PC-3 (cell line): ENCODE results near the gene LANCL1. TPM values are rescaled to one million over a fixed set of nuclear protein-coding genes. Genes with fewer than 3 reads are reported as not detected.

Experiments used
- ATAC-seq: fragments of 200-7000 bp; cut with Tn5 transposase; 2 replicates; pipeline ENCODE4 v1.9.1; 2020; ENCODE audit warnings: mild to moderate bottlenecking, moderate library complexity
- BruUV-seq: library from RNA; stranded (reverse); fragments of 400-500 nt; replicated peaks from 2 replicates; lab custom pipeline; 2021; lab: Mats Ljungman, UMichigan
- CTCF ChIA-PET: fragments of 300-600 bp; sonication (Branson Sonifier 250); formaldehyde crosslinking; loops from one replicate; lab custom pipeline; 2022; ENCODE audit warnings: antibody characterized with exemption; lab: Charles Lee
- POLR2A ChIA-PET: fragments of 300-600 bp; sonication (Branson Sonifier 250); formaldehyde crosslinking; loops from one replicate; lab custom pipeline; 2022; ENCODE audit warnings: antibody characterized with exemption; ENCODE audit not compliant: unreplicated experiment; lab: Charles Lee
- DNase-seq: peaks from one replicate; pipeline ENCODE4 v3.0.0-alpha.2; 2015
- H2AFZ ChIP-seq: fragments of 300-600 bp; sonication (generic); 2 replicates; pipeline ENCODE4 v1.6.0; 2016; ENCODE audit warnings: antibody characterized with exemption, low read length
- H3F3A ChIP-seq: fragments of 300-600 bp; sonication (generic); one replicate; pipeline ENCODE4 v1.6.0; 2017; ENCODE audit warnings: antibody characterized with exemption, low read length, control low read depth, mild to moderate bottlenecking; ENCODE audit not compliant: unreplicated experiment
- H3K27ac ChIP-seq: fragments of 300-600 bp; sonication (generic); 2 replicates; pipeline ENCODE4 v1.5.1; 2016; ENCODE audit warnings: mild to moderate bottlenecking, low read length
- H3K27me3 ChIP-seq: fragments of 300-600 bp; sonication (generic); 2 replicates; pipeline ENCODE4 v1.6.1; 2016; ENCODE audit warnings: low read length, mixed read lengths
- H3K36me3 ChIP-seq: fragments of 300-600 bp; sonication (generic); 2 replicates; pipeline ENCODE4 v1.6.1; 2016; ENCODE audit warnings: low read depth, mixed run types, low read length, mixed read lengths
- H3K4me1 ChIP-seq: fragments of 300-600 bp; sonication (generic); 2 replicates; pipeline ENCODE4 v1.5.1; 2016; ENCODE audit warnings: low read length; ENCODE audit not compliant: insufficient read depth
- H3K4me2 ChIP-seq: fragments of 300-600 bp; sonication (generic); 2 replicates; pipeline ENCODE4 v1.6.0; 2016; ENCODE audit warnings: low read length
- H3K4me3 ChIP-seq: fragments of 300-600 bp; sonication (generic); 2 replicates; pipeline ENCODE4 v1.5.1; 2016; ENCODE audit warnings: mild to moderate bottlenecking, low read length, mixed read lengths
- H3K79me2 ChIP-seq: fragments of 300-600 bp; sonication (generic); 2 replicates; pipeline ENCODE4 v1.6.1; 2017; ENCODE audit warnings: low read length, mixed read lengths
- H3K9ac ChIP-seq: fragments of 300-600 bp; sonication (generic); 2 replicates; pipeline ENCODE4 v1.6.0; 2016; ENCODE audit warnings: mild to moderate bottlenecking, low read length
- H3K9me2 ChIP-seq: fragments of 300-600 bp; sonication (generic); replicated peaks from 2 replicates; pipeline ENCODE4 v1.6.1; 2016; ENCODE audit warnings: mixed run types, low read length, mixed read lengths
- H3K9me3 ChIP-seq: fragments of 300-600 bp; sonication (generic); 2 replicates; pipeline ENCODE4 v1.6.1; 2016; ENCODE audit warnings: low read length, mixed read lengths
- H4K20me1 ChIP-seq: fragments of 300-600 bp; sonication (generic); 2 replicates; pipeline ENCODE4 v1.6.1; 2016; ENCODE audit warnings: low read length, mixed read lengths
- EZH2 ChIP-seq: fragments of 300-600 bp; sonication (generic); IDR thresholded peaks from one replicate; pipeline ENCODE4 v1.6.1; 2017; ENCODE audit warnings: antibody characterized with exemption, mild to moderate bottlenecking, low read length; ENCODE audit not compliant: unreplicated experiment
- EZH2phosphoT487 ChIP-seq: fragments of 300-600 bp; sonication (generic); IDR thresholded peaks from 2 replicates; pipeline ENCODE4 v1.6.1; 2018; ENCODE audit warnings: mild to moderate bottlenecking, antibody characterized with exemption, low read length, borderline replicate concordance
- intact Hi-C: fragments of 100-400 bp; cut with micrococcal nuclease; formaldehyde crosslinking; loops from 2 replicates; pipeline ENCODE4 v1.9.0; 2023
- total RNA-seq: library from RNA; depleted of rRNA; stranded (reverse); fragments of >200 nt; gene quantifications from 2 replicates; pipeline ENCODE4 v1.2.3, GENCODE V29; 2014
- TF ChIP-seq, protein P1 (sequence below): fragments of 300-600 bp; sonication (generic); conservative IDR thresholded peaks from 2 replicates; pipeline ENCODE4 v1.5.1; 2017; ENCODE audit warnings: antibody characterized with exemption, low read depth, mild to moderate bottlenecking, low read length

Gene LANCL1
- total RNA-seq, 1 experiment from 2014 or later: 19.0 TPM

DNA sequence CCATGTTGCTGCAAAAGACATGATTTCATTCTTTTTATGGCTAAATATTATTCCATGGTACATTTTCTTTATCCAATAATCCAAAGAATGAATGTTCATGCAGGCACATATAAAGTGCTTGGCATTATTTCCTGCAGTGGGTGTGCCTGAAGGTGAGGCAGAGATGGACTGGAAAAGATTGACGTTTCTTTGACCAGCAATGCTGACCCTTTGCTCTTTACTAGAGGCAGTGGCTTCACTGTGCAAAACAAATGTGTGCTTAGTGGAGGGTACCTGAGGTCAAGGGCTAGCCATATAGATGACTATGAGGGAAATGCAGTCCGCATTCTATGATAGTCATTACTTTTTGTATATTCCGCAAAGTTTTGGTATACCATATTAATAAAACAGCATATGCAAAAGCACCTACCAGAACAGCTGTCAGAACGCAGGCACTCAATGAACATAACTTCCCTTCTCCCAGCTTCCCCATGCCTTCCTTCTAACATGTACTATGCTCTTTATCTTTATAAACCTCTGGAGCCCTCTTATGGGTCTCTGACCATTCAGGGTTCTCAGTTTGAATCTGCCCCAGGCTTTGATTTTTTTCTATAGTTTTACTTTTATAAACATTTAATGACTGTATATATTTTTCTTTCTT is 47.2 kb upstream of the LANCL1 start:
- no TSS peak for BruUV-seq
- no peaks in the 10 kb centered on the region for H3F3A ChIP-seq
- no peak overlapping the region for H3K4me2 ChIP-seq
- no peaks in the 10 kb centered on the region for H3K9me3 ChIP-seq
- no peak overlapping the region for H3K9ac ChIP-seq
- H3K36me3 ChIP-seq: no peaks in the 10 kb centered on the region
- no peaks in the 10 kb centered on the region for H3K9me2 ChIP-seq
- H4K20me1 ChIP-seq: no peaks in the 10 kb centered on the region
- no peaks in the 10 kb centered on the region for H3K27me3 ChIP-seq
- CTCF ChIA-PET: no interaction called here
- no peak overlapping the region for H2AFZ ChIP-seq
- POLR2A ChIA-PET: no interaction called here
- TF ChIP-seq EZH2phosphoT487 (no peak), EZH2 (no peak)
- TF ChIP-seq, protein P1, sequence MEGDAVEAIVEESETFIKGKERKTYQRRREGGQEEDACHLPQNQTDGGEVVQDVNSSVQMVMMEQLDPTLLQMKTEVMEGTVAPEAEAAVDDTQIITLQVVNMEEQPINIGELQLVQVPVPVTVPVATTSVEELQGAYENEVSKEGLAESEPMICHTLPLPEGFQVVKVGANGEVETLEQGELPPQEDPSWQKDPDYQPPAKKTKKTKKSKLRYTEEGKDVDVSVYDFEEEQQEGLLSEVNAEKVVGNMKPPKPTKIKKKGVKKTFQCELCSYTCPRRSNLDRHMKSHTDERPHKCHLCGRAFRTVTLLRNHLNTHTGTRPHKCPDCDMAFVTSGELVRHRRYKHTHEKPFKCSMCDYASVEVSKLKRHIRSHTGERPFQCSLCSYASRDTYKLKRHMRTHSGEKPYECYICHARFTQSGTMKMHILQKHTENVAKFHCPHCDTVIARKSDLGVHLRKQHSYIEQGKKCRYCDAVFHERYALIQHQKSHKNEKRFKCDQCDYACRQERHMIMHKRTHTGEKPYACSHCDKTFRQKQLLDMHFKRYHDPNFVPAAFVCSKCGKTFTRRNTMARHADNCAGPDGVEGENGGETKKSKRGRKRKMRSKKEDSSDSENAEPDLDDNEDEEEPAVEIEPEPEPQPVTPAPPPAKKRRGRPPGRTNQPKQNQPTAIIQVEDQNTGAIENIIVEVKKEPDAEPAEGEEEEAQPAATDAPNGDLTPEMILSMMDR: no peak
- no peaks in the 10 kb centered on the region for H3K79me2 ChIP-seq
- no peak for DNase-seq
- no peak overlapping the region for H3K27ac ChIP-seq
- no peak for ATAC-seq
- intact Hi-C loops: no loop called here
- H3K4me3 ChIP-seq: no peak overlapping the region
- H3K4me1 ChIP-seq: no peaks in the 10 kb centered on the region

DNA sequence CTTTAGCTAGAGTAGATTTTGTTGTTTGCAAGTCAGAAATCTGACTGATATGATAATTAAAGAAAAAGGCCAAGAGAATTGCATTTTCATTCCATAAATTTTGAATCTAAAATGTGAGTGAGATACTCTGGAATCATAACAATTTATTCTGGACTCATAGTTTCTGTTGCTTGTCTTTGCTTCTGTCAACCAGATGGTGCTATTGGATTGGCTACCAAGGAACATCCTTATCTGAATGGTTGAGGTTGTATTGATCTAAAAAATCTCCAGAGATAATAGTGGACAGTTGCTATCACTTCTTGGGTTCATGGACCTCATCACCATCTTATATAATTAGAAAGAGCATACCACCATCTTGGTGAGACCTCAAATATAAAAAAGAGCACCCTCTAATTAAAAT is 45.8 kb upstream of the LANCL1 start:
- TF ChIP-seq EZH2phosphoT487: no peak
- ChIA-PET POLR2A (no interaction called here), CTCF (no interaction called here)
- Histone ChIP-seq H3F3A (no peaks in the 10 kb centered on the region), H3K9ac (no peak overlapping the region), H3K4me3 (no peak overlapping the region), H3K79me2 (no peaks in the 10 kb centered on the region), H3K36me3 (no peaks in the 10 kb centered on the region), H4K20me1 (no peaks in the 10 kb centered on the region), H3K4me2 (no peak overlapping the region), H3K9me2 (no peaks in the 10 kb centered on the region), H3K4me1 (no peaks in the 10 kb centered on the region), H3K27me3 (no peaks in the 10 kb centered on the region), H3K27ac (no peak overlapping the region), H2AFZ (no peak overlapping the region), H3K9me3 (no peaks in the 10 kb centered on the region)
- no TSS peak for BruUV-seq
- DNase-seq (no peak), ATAC-seq (no peak)
- intact Hi-C loops: no loop called here

DNA sequence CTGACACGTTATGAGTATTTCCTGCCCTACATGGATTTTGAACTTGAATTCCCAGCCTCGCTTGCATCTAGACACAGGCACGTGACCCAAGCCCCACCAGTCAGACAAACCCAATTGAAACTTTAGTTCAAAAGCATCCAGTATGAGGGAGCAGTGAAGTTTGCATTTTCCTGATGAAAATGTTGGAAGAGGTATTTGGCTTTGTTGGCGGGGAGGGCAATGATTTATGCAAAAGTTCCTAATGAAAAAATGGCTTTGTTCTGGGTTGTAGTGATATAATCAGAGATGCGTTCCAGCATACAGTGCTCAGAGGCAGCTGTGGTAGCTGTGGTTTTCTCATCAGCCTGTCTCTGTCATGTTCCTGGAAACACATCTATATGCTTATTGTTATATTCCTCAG is 43.0 kb upstream of the LANCL1 start:
- no peaks in the 10 kb centered on the region for H3K4me1 ChIP-seq
- no peaks in the 10 kb centered on the region for H3K9me3 ChIP-seq
- H3K27ac ChIP-seq: no peak overlapping the region
- H3F3A ChIP-seq: no peaks in the 10 kb centered on the region
- H3K4me3 ChIP-seq: no peak overlapping the region
- H4K20me1 ChIP-seq: no peaks in the 10 kb centered on the region
- no peaks in the 10 kb centered on the region for H3K36me3 ChIP-seq
- no peaks in the 10 kb centered on the region for H3K79me2 ChIP-seq
- BruUV-seq: no TSS peak
- POLR2A ChIA-PET: no interaction called here
- TF ChIP-seq EZH2 (no peak), EZH2phosphoT487 (no peak)
- TF ChIP-seq, protein P1: no peak
- no peak for DNase-seq
- H3K27me3 ChIP-seq: no peaks in the 10 kb centered on the region
- intact Hi-C loops: no loop called here
- ATAC-seq: no peak
- H3K9me2 ChIP-seq: no peaks in the 10 kb centered on the region
- H3K4me2 ChIP-seq: no peak overlapping the region
- H3K9ac ChIP-seq: no peak overlapping the region
- CTCF ChIA-PET: no interaction called here
- no peak overlapping the region for H2AFZ ChIP-seq
